Trophoblast cell (in vitro differentiated cells and primary cell): ENCODE results near the gene SYT2.
A peak's percentile ranks its signal among the peaks of the same experiment; 100 is the strongest.

Experiments used
- DNase-seq, 2 donors: peaks; one replicate each; pipeline ENCODE4 v3.0.0-alpha.2; 2016
- H2AFZ ChIP-seq: 2 replicates; pipeline ENCODE4 v1.6.1; 2013; ENCODE audit warnings: low read length, moderate library complexity, mild to moderate bottlenecking; ENCODE audit not compliant: insufficient read depth, poor library complexity
- H2AK5ac ChIP-seq: 2 replicates; pipeline ENCODE4 v1.6.1; 2013; ENCODE audit warnings: mild to moderate bottlenecking, low read length
- H2BK120ac ChIP-seq: 2 replicates; pipeline ENCODE4 v1.6.1; 2013; ENCODE audit warnings: low read length, mild to moderate bottlenecking, moderate library complexity; ENCODE audit not compliant: insufficient read depth, poor library complexity
- H2BK12ac ChIP-seq: 2 replicates; pipeline ENCODE4 v1.6.1; 2013; ENCODE audit warnings: mild to moderate bottlenecking, low read length, moderate library complexity
- H2BK5ac ChIP-seq: 2 replicates; pipeline ENCODE4 v1.6.1; 2013; ENCODE audit warnings: low read length, low read depth, moderate library complexity, mild to moderate bottlenecking; ENCODE audit not compliant: poor library complexity
- H3K14ac ChIP-seq: 2 replicates; pipeline ENCODE4 v1.6.1; 2013; ENCODE audit warnings: mild to moderate bottlenecking, low read length
- H3K18ac ChIP-seq: 2 replicates; pipeline ENCODE4 v1.6.1; 2013; ENCODE audit warnings: mild to moderate bottlenecking, low read length
- H3K23ac ChIP-seq: 2 replicates; pipeline ENCODE4 v1.6.1; 2013; ENCODE audit warnings: low read length
- H3K27ac ChIP-seq: 2 replicates; pipeline ENCODE4 v1.5.1; 2013; ENCODE audit warnings: low read depth, mild to moderate bottlenecking, inconsistent platforms, low read length, moderate library complexity
- H3K27me3 ChIP-seq: 2 replicates; pipeline ENCODE4 v1.6.1; 2013; ENCODE audit warnings: inconsistent platforms, mild to moderate bottlenecking, low read length, moderate library complexity; ENCODE audit not compliant: insufficient read depth
- H3K36me3 ChIP-seq, 2 experiments: 1 replicate in 1 of 2; 2 replicates in 1 of 2; pipeline ENCODE4 v1.6.1; 2013; ENCODE audit warnings: low read length in 2 of 2, mild to moderate bottlenecking in 2 of 2, moderate library complexity in 1 of 2; ENCODE audit not compliant: insufficient read depth in 2 of 2, control insufficient read depth in 1 of 2
- H3K4ac ChIP-seq: 2 replicates; pipeline ENCODE4 v1.6.1; 2013; ENCODE audit warnings: low read depth, mild to moderate bottlenecking, low read length, moderate library complexity
- H3K4me1 ChIP-seq, 2 experiments: 1 replicate in 1 of 2; 2 replicates in 1 of 2; pipeline ENCODE4 v1.6.1; 2013; ENCODE audit warnings: low read length in 2 of 2, mild to moderate bottlenecking in 2 of 2, moderate library complexity in 1 of 2; ENCODE audit not compliant: insufficient read depth in 2 of 2, control insufficient read depth in 1 of 2
- H3K4me2 ChIP-seq: 2 replicates; pipeline ENCODE4 v1.6.1; 2013; ENCODE audit warnings: inconsistent platforms, mild to moderate bottlenecking, low read length, moderate library complexity
- H3K4me3 ChIP-seq: 2 replicates; pipeline ENCODE4 v1.5.1; 2013; ENCODE audit warnings: mild to moderate bottlenecking, low read depth, low read length, inconsistent platforms
- H3K79me1 ChIP-seq: one replicate; pipeline ENCODE4 v1.6.1; 2013; ENCODE audit warnings: low read length
- H3K79me2 ChIP-seq: 2 replicates; pipeline ENCODE4 v1.6.1; 2013; ENCODE audit warnings: low read length, mild to moderate bottlenecking; ENCODE audit not compliant: control insufficient read depth, insufficient read depth, poor library complexity
- H3K9ac ChIP-seq: 2 replicates; pipeline ENCODE4 v1.6.1; 2013; ENCODE audit warnings: mild to moderate bottlenecking, low read length
- H3K9me3 ChIP-seq: 2 replicates; pipeline ENCODE4 v1.6.1; 2013; ENCODE audit warnings: low read depth, mild to moderate bottlenecking, control low read depth, inconsistent platforms, low read length; ENCODE audit not compliant: insufficient read depth
- H4K12ac ChIP-seq: 2 replicates; pipeline ENCODE4 v1.6.1; 2013; ENCODE audit warnings: low read depth, mild to moderate bottlenecking, low read length, moderate library complexity
- H4K8ac ChIP-seq: 2 replicates; pipeline ENCODE4 v1.6.1; 2013; ENCODE audit warnings: low read depth, mild to moderate bottlenecking, low read length, moderate library complexity
- H4K91ac ChIP-seq: one replicate; pipeline ENCODE4 v1.6.1; 2013; ENCODE audit warnings: low read depth, mild to moderate bottlenecking, low read length, moderate library complexity
- WGBS: extraction: QIAGEN DNeasy Blood & Tissue Kit; methylation state at CpG from one replicate; pipeline ENCODE4 v1.1.7; 2013; ENCODE audit warnings: missing lambda C conversion rate; ENCODE audit not compliant: insufficient read length, insufficient coverage; ENCODE audit errors: extremely low coverage; 5-methylcytosine and 5-hydroxymethylcytosine counted together

SYT2 gene

DNA sequence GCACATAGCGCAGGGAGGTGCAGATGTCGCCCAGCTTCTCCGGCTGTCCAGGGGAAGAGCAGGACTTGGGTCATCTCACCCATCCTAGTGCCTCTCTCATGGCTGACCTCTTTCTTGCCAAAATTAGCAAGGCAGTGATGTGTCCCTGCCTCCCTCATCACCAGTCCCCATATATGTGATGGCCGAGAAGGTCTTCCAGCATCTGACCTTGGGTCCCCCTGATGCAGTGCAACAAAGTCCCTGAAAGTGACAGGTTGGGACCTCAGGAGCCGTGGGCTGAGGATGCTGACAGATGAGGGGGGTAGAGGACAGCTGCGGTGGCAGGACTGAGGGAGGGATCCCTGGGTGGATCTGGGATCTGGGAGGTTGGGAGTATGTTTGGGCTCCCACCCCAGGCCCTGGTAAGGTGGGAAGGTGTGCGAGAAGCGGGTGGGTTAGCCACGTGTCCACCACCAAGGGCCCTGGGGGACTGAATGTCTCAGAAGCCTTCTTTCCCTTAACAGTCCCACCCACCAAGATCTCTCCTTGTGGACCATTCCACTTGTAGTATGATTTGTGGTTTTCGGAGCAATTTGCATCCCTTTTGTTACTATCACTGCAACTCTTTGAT, 109.7 kb downstream of the SYT2 start:
- H2BK5ac ChIP-seq = no peak overlapping the region
- no peak overlapping the region for H2AK5ac ChIP-seq
- no peak overlapping the region for H3K4ac ChIP-seq
- no peak overlapping the region for H3K4me2 ChIP-seq
- no peak overlapping the region for H3K27ac ChIP-seq
- no peak overlapping the region for H3K14ac ChIP-seq
- H2AFZ ChIP-seq = no peak overlapping the region
- H4K8ac ChIP-seq = no peak overlapping the region
- DNase-seq = no peak
- H3K4me3 ChIP-seq = no peak overlapping the region
- WGBS = no CpG with 5 or more reads among the region's 10 CpGs
- no peak overlapping the region for H2BK120ac ChIP-seq
- H3K18ac ChIP-seq = no peak overlapping the region
- no peaks in the 10 kb centered on the region for H3K27me3 ChIP-seq
- H3K9me3 ChIP-seq = no peaks in the 10 kb centered on the region
- no peaks in the 10 kb centered on the region for H3K79me1 ChIP-seq
- H3K79me2 ChIP-seq = no peaks in the 10 kb centered on the region
- H4K91ac ChIP-seq = no peak overlapping the region
- no peak overlapping the region for H3K23ac ChIP-seq
- H3K4me1 ChIP-seq = peaks cover 2% of the 10 kb centered on the region in 2 experiments
- H2BK12ac ChIP-seq = no peak overlapping the region
- H4K12ac ChIP-seq = no peak overlapping the region
- H3K9ac ChIP-seq = no peak overlapping the region
- H3K36me3 ChIP-seq = no peaks in the 10 kb centered on the region

DNA sequence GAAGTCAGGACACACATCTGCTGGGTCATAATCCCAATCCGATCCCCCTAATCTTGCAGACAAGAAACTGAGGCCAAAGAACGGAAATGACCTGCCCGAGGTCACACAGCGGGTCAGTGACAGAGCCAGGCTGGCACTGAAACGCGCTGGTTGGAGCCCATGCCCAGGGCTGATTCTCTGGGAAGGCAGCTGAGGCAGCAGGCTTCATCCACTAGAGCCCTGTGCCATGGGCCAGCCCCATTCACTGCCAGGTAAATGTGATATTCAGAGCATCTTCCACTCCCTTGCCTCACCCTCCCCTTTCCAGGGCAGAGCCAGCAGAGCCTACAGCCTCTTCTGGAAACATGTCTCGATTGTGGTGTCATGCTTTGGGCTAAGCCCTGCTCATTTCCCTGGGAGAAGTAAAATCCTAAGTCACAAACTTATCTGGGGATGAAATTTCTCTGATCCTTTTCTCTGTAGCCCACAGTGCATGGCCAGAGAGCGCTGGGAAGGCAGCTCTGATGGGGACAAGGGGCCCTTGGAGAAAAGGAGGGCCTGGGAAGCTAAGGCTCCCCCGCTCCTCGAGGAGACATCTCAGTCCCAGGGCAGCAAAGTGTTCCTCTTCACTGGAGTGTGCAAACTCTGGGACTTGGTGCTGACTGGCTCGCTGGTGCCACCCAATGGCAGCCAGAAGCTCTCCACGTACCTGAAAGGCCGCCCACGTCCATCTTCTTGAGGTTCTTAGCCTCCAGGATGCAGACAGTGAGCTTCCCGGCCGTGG, 110.4 kb downstream of the SYT2 start:
- peak; percentile 46 to 61 for DNase-seq
- no peaks in the 10 kb centered on the region for H3K9me3 ChIP-seq

GRCh38 chr1:202597090-202597761, 113.0 kb downstream of the SYT2 start:
- no peaks in the 10 kb centered on the region for H3K79me2 ChIP-seq
- WGBS = no CpG with 5 or more reads among the region's 3 CpGs
- no peak overlapping the region for H2AK5ac ChIP-seq

More for the DNA sequence above, 110.4 kb downstream of the SYT2 start:
- no peak overlapping the region for H3K18ac ChIP-seq
- no peak overlapping the region for H3K14ac ChIP-seq
- no peak overlapping the region for H4K91ac ChIP-seq
- no peaks in the 10 kb centered on the region for H3K79me1 ChIP-seq
- H3K27ac ChIP-seq = no peak overlapping the region
- H2AK5ac ChIP-seq = no peak overlapping the region
- no peak overlapping the region for H3K23ac ChIP-seq
- H2BK120ac ChIP-seq = no peak overlapping the region
- H2BK12ac ChIP-seq = peak overlapping the region; percentile 17
- no peak overlapping the region for H2AFZ ChIP-seq
- no peak overlapping the region for H3K4me3 ChIP-seq
- H3K4me2 ChIP-seq = no peak overlapping the region
- H3K4ac ChIP-seq = no peak overlapping the region
- H3K27me3 ChIP-seq = no peaks in the 10 kb centered on the region
- no peak overlapping the region for H3K9ac ChIP-seq
- no peak overlapping the region for H4K12ac ChIP-seq
- H2BK5ac ChIP-seq = no peak overlapping the region
- H4K8ac ChIP-seq = no peak overlapping the region
- H3K79me2 ChIP-seq = no peaks in the 10 kb centered on the region
- peaks cover 2% of the 10 kb centered on the region in 2 experiments for H3K4me1 ChIP-seq
- no peaks in the 10 kb centered on the region for H3K36me3 ChIP-seq
- WGBS = no CpG with 5 or more reads among the region's 16 CpGs

GRCh38 chr1:202596638-202597037, 113.6 kb downstream of the SYT2 start:
- no peak overlapping the region for H3K4ac ChIP-seq
- no peak overlapping the region for H2AFZ ChIP-seq
- no peak overlapping the region for H3K14ac ChIP-seq
- H3K27ac ChIP-seq = no peak overlapping the region
- peaks cover 2 to 4% of the 10 kb centered on the region in 2 experiments for H3K4me1 ChIP-seq
- H3K9me3 ChIP-seq = no peaks in the 10 kb centered on the region
- no peak overlapping the region for H3K18ac ChIP-seq
- no peak overlapping the region for H2BK120ac ChIP-seq
- H3K4me2 ChIP-seq = no peak overlapping the region
- H4K12ac ChIP-seq = no peak overlapping the region
- H4K91ac ChIP-seq = no peak overlapping the region
- no peak overlapping the region for H2AK5ac ChIP-seq
- WGBS = no CpG with 5 or more reads among the region's 13 CpGs
- H2BK5ac ChIP-seq = no peak overlapping the region
- no peak overlapping the region for H3K9ac ChIP-seq
- H3K23ac ChIP-seq = no peak overlapping the region
- H3K4me3 ChIP-seq = no peak overlapping the region
- H4K8ac ChIP-seq = no peak overlapping the region
- no peak for DNase-seq
- no peaks in the 10 kb centered on the region for H3K36me3 ChIP-seq
- no peaks in the 10 kb centered on the region for H3K27me3 ChIP-seq
- H2BK12ac ChIP-seq = no peak overlapping the region
- peaks cover 2% of the 10 kb centered on the region for H3K79me1 ChIP-seq
- no peaks in the 10 kb centered on the region for H3K79me2 ChIP-seq

More at GRCh38 chr1:202597090-202597761, 113.0 kb downstream of the SYT2 start:
- Histone ChIP-seq H3K4me1 (peaks cover 2 to 4% of the 10 kb centered on the region in 2 experiments), H3K18ac (no peak overlapping the region), H3K36me3 (no peaks in the 10 kb centered on the region), H3K14ac (no peak overlapping the region), H4K91ac (no peak overlapping the region), H3K4ac (no peak overlapping the region), H4K12ac (no peak overlapping the region), H3K4me2 (no peak overlapping the region), H3K27ac (no peak overlapping the region), H3K9ac (no peak overlapping the region), H3K23ac (no peak overlapping the region), H2BK5ac (no peak overlapping the region), H2AFZ (no peak overlapping the region), H3K27me3 (no peaks in the 10 kb centered on the region), H2BK120ac (no peak overlapping the region), H2BK12ac (no peak overlapping the region), H4K8ac (no peak overlapping the region), H3K9me3 (no peaks in the 10 kb centered on the region), H3K79me1 (peaks cover 2% of the 10 kb centered on the region), H3K4me3 (no peak overlapping the region)
- no peak for DNase-seq
